ENCODE results near the gene ABR.

Gene ABR

GRCh38 chr17:1110541-1110861 lies 69.3 kb downstream of the ABR start:
- H3K27ac ChIP-seq (replicated peaks) = peak overlapping the region; percentile 92
- no peak for TF ChIP-seq GABPA (IDR thresholded peaks at IDR 0.05; ENCODE audit: low read depth)
- no peak for TF ChIP-seq REST (IDR thresholded peaks at IDR 0.05; ENCODE audit: insufficient replicate concordance, low read depth)
- TF ChIP-seq POLR2AphosphoS5 (IDR thresholded peaks at IDR 0.05; ENCODE audit: low read depth) = no peak
- TF ChIP-seq CTCF (IDR thresholded peaks at IDR 0.05; ENCODE audit: insufficient read depth, low read length) = no peak
- no peak for TF ChIP-seq SPI1 (IDR thresholded peaks at IDR 0.05; ENCODE audit: borderline replicate concordance, low read depth)
- DNase-seq (ENCODE audit: low read depth in 1 of 2, low spot score in 1 of 2) = no peak
- no peak overlapping the region for H3K4me3 ChIP-seq (replicated peaks; ENCODE audit: insufficient read depth, low read length)
- H3K27me3 ChIP-seq (ENCODE audit: insufficient read depth, poor library complexity, severe bottlenecking) = no peaks in the 10 kb centered on the region

- H3K27ac ChIP-seq (replicated peaks) = peak overlapping the region; percentile 92
- no peak for DNase-seq (ENCODE audit: low read depth in 1 of 2, low spot score in 1 of 2)
- TF ChIP-seq SPI1 (IDR thresholded peaks at IDR 0.05; ENCODE audit: borderline replicate concordance, low read depth) (no peak), GABPA (IDR thresholded peaks at IDR 0.05; ENCODE audit: low read depth) (no peak), REST (IDR thresholded peaks at IDR 0.05; ENCODE audit: insufficient replicate concordance, low read depth) (no peak), CTCF (IDR thresholded peaks at IDR 0.05; ENCODE audit: insufficient read depth, low read length) (no peak), POLR2AphosphoS5 (IDR thresholded peaks at IDR 0.05; ENCODE audit: low read depth) (no peak)
- peak overlapping the region; percentile 50 for H3K4me3 ChIP-seq (replicated peaks; ENCODE audit: insufficient read depth, low read length)
- H3K27me3 ChIP-seq (ENCODE audit: insufficient read depth, poor library complexity, severe bottlenecking) = no peaks in the 10 kb centered on the region
These were observed 69.9 kb downstream of the ABR start for GRCh38 chr17:1109606-1110540.

- Histone ChIP-seq H3K27me3 (ENCODE audit: insufficient read depth, poor library complexity, severe bottlenecking) (no peaks in the 10 kb centered on the region), H3K27ac (replicated peaks) (peak overlapping the region; percentile 67), H3K4me3 (replicated peaks; ENCODE audit: insufficient read depth, low read length) (peak overlapping the region; percentile 50)
- peak in 1 of 2 experiments; percentile 26 for DNase-seq (ENCODE audit: low read depth in 1 of 2, low spot score in 1 of 2)
- TF ChIP-seq SPI1 (IDR thresholded peaks at IDR 0.05; ENCODE audit: borderline replicate concordance, low read depth) = no peak
- no peak for TF ChIP-seq POLR2AphosphoS5 (IDR thresholded peaks at IDR 0.05; ENCODE audit: low read depth)
- no peak for TF ChIP-seq GABPA (IDR thresholded peaks at IDR 0.05; ENCODE audit: low read depth)
- TF ChIP-seq CTCF (IDR thresholded peaks at IDR 0.05; ENCODE audit: insufficient read depth, low read length) = no peak
- no peak for TF ChIP-seq REST (IDR thresholded peaks at IDR 0.05; ENCODE audit: insufficient replicate concordance, low read depth)
These were observed 70.8 kb downstream of the ABR start for GRCh38 chr17:1108765-1109605.

Data from HL-60 (cell line).